ENCODE results near the gene EXOC1L. TPM values are rescaled to one million over a fixed set of nuclear protein-coding genes. Genes with fewer than 3 reads are reported as not detected.

EXOC1L gene
- polyA plus RNA-seq, 1 donor (not counting 4 experiments of a cell fraction or from before 2014, with no cell fraction given): not detected

GRCh38 chr4:55795341-55795740 is 24.2 kb upstream of the EXOC1L start:
- Histone ChIP-seq H3K27me3 (ENCODE audit: control insufficient read depth, extremely low read depth, insufficient read depth, low read length) (peaks cover 11% of the 10 kb centered on the region), H3K9me3 (ENCODE audit: control insufficient read depth, low read depth, low read length) (no peaks in the 10 kb centered on the region), H3K9ac (ENCODE audit: control insufficient read depth, extremely low read depth, insufficient read depth, low read length) (no peak overlapping the region), H2AFZ (ENCODE audit: control insufficient read depth, low read length) (no peak overlapping the region), H3K36me3 (ENCODE audit: control insufficient read depth in 2 of 2, extremely low read depth in 1 of 2, insufficient read depth in 2 of 2, low read length in 2 of 2) (no peaks in the 10 kb centered on the region), H3K4me3 (ENCODE audit: control insufficient read depth in 2 of 3, extremely low read depth in 1 of 3, insufficient read depth in 2 of 3, low read depth in 1 of 3, low read length in 3 of 3) (no peak overlapping the region), H3K27ac (ENCODE audit: control insufficient read depth, insufficient read depth, low read length) (no peak overlapping the region), H3K4me2 (ENCODE audit: control insufficient read depth, extremely low read depth, insufficient read depth, low read depth, low read length) (no peak overlapping the region), H3K9me1 (ENCODE audit: control insufficient read depth, extremely low read depth, insufficient read depth, low read length) (no peaks in the 10 kb centered on the region), H3K4me1 (ENCODE audit: control insufficient read depth, extremely low read depth, insufficient read depth, low read length) (peaks cover 5% of the 10 kb centered on the region), H4K20me1 (ENCODE audit: control insufficient read depth, extremely low read depth, insufficient read depth, low read length) (no peaks in the 10 kb centered on the region), H3K79me2 (ENCODE audit: control insufficient read depth, insufficient read depth, low read length) (no peaks in the 10 kb centered on the region)
- FAIRE-seq (no peak), DNase-seq (ENCODE audit: low read depth, low spot score) (no peak)
- TF ChIP-seq, protein P1, sequence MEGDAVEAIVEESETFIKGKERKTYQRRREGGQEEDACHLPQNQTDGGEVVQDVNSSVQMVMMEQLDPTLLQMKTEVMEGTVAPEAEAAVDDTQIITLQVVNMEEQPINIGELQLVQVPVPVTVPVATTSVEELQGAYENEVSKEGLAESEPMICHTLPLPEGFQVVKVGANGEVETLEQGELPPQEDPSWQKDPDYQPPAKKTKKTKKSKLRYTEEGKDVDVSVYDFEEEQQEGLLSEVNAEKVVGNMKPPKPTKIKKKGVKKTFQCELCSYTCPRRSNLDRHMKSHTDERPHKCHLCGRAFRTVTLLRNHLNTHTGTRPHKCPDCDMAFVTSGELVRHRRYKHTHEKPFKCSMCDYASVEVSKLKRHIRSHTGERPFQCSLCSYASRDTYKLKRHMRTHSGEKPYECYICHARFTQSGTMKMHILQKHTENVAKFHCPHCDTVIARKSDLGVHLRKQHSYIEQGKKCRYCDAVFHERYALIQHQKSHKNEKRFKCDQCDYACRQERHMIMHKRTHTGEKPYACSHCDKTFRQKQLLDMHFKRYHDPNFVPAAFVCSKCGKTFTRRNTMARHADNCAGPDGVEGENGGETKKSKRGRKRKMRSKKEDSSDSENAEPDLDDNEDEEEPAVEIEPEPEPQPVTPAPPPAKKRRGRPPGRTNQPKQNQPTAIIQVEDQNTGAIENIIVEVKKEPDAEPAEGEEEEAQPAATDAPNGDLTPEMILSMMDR (optimal IDR thresholded peaks at IDR 0.05 in 1 of 3, IDR thresholded peaks at IDR 0.05 in 1 of 3, conservative IDR thresholded peaks at IDR 0.05 in 1 of 3; ENCODE audit: extremely low read depth in 1 of 3, insufficient read depth in 2 of 3, low read length in 3 of 3): no peak
- no peak for TF ChIP-seq EZH2 (IDR thresholded peaks at IDR 0.05; ENCODE audit: low read length)
- dilution Hi-C loops (cut with MboI; ENCODE audit: extremely low pct_ligation_motif_present, low sequenced_read_pairs): no loop called here

GRCh38 chr4:55801498-55801897 is 18.1 kb upstream of the EXOC1L start:
- Histone ChIP-seq H2AFZ (ENCODE audit: control insufficient read depth, low read length) (no peak overlapping the region), H3K79me2 (ENCODE audit: control insufficient read depth, insufficient read depth, low read length) (no peaks in the 10 kb centered on the region), H3K4me1 (ENCODE audit: control insufficient read depth, extremely low read depth, insufficient read depth, low read length) (no peaks in the 10 kb centered on the region), H3K4me2 (ENCODE audit: control insufficient read depth, extremely low read depth, insufficient read depth, low read depth, low read length) (no peak overlapping the region), H3K9me1 (ENCODE audit: control insufficient read depth, extremely low read depth, insufficient read depth, low read length) (no peaks in the 10 kb centered on the region), H3K27ac (ENCODE audit: control insufficient read depth, insufficient read depth, low read length) (no peak overlapping the region), H4K20me1 (ENCODE audit: control insufficient read depth, extremely low read depth, insufficient read depth, low read length) (no peaks in the 10 kb centered on the region), H3K9ac (ENCODE audit: control insufficient read depth, extremely low read depth, insufficient read depth, low read length) (no peak overlapping the region), H3K9me3 (ENCODE audit: control insufficient read depth, low read depth, low read length) (no peaks in the 10 kb centered on the region), H3K4me3 (ENCODE audit: control insufficient read depth in 2 of 3, extremely low read depth in 1 of 3, insufficient read depth in 2 of 3, low read depth in 1 of 3, low read length in 3 of 3) (no peak overlapping the region), H3K27me3 (ENCODE audit: control insufficient read depth, extremely low read depth, insufficient read depth, low read length) (no peaks in the 10 kb centered on the region), H3K36me3 (ENCODE audit: control insufficient read depth in 2 of 2, extremely low read depth in 1 of 2, insufficient read depth in 2 of 2, low read length in 2 of 2) (no peaks in the 10 kb centered on the region)
- FAIRE-seq (no peak), DNase-seq (ENCODE audit: low read depth, low spot score) (no peak)
- dilution Hi-C loops (cut with MboI; ENCODE audit: extremely low pct_ligation_motif_present, low sequenced_read_pairs): no loop called here
- TF ChIP-seq, protein P1 (optimal IDR thresholded peaks at IDR 0.05 in 1 of 3, IDR thresholded peaks at IDR 0.05 in 1 of 3, conservative IDR thresholded peaks at IDR 0.05 in 1 of 3; ENCODE audit: extremely low read depth in 1 of 3, insufficient read depth in 2 of 3, low read length in 3 of 3): no peak
- TF ChIP-seq EZH2 (IDR thresholded peaks at IDR 0.05; ENCODE audit: low read length): no peak

Measured in keratinocyte (primary cell).